Epithelial cell of esophagus (primary cell): ENCODE measurements around the gene TTR.
A peak's percentile ranks its signal among the peaks of the same experiment; 100 is the strongest.

Experiments used
- DNase-seq: peaks from one replicate; pipeline ENCODE4 v3.0.0; 2010; ENCODE audit warnings: low read depth
- H3K4me3 ChIP-seq: 2 replicates; pipeline ENCODE4 v1.5.1; 2011; ENCODE audit warnings: mild to moderate bottlenecking, low read length, control low read depth
- CTCF ChIP-seq: IDR thresholded peaks from 2 replicates; pipeline ENCODE4 v1.5.1; 2011; ENCODE audit warnings: low read depth, mild to moderate bottlenecking, low read length, control low read depth, inconsistent platforms; ENCODE audit not compliant: insufficient read depth; ENCODE audit errors: missing control alignments

Gene TTR

GRCh38 chr18:31566576-31567306 is 24.9 kb upstream of the TTR start:
- DNase-seq, result no peak
- H3K4me3 ChIP-seq, result no peak overlapping the region
- TF ChIP-seq CTCF, result no peak

- no peak for DNase-seq
- H3K4me3 ChIP-seq, result no peak overlapping the region
- TF ChIP-seq CTCF, result no peak
Measured at GRCh38 chr18:31572368-31572767, 19.3 kb upstream of the TTR start.

- no peak for DNase-seq
- TF ChIP-seq CTCF, result no peak
- no peak overlapping the region for H3K4me3 ChIP-seq
Measured at GRCh38 chr18:31573051-31573450, 18.6 kb upstream of the TTR start.

GRCh38 chr18:31574359-31574758 is 17.3 kb upstream of the TTR start:
- no peak for DNase-seq
- H3K4me3 ChIP-seq, result no peak overlapping the region
- TF ChIP-seq CTCF, result no peak

GRCh38 chr18:31575515-31576257 is 16.0 kb upstream of the TTR start:
- no peak for TF ChIP-seq CTCF
- no peak overlapping the region for H3K4me3 ChIP-seq
- DNase-seq, result peak; percentile 18

- DNase-seq, result no peak
- no peak for TF ChIP-seq CTCF
- H3K4me3 ChIP-seq, result no peak overlapping the region
Measured at GRCh38 chr18:31576670-31577069, 15.0 kb upstream of the TTR start.
